GM12892 (cell line): Measurements from ENCODE around the gene SEMA3F.

ENCODE experiments used
- POLR2A ChIP-seq: IDR thresholded peaks from 2 replicates; pipeline ENCODE4 v1.6.1; 2011; ENCODE audit warnings: low read depth, low read length, control low read depth
- POLR2AphosphoS5 ChIP-seq: IDR thresholded peaks from 2 replicates; pipeline ENCODE4 v1.6.1; 2011; ENCODE audit warnings: low read depth, low read length, control low read depth

- TF ChIP-seq POLR2A (no peak), POLR2AphosphoS5 (no peak)
Measured at GRCh38 chr3:50211930-50212329, 56.8 kb downstream of the SEMA3F start.
